NB4 (cell line): ENCODE data around the gene CNEP1R1.

Experiments
- DNase-seq: peaks from one replicate; pipeline ENCODE4 v3.0.0; 2010; ENCODE audit warnings: low read depth
- H3K4me3 ChIP-seq: one replicate; pipeline ENCODE4 v1.5.1; 2011; ENCODE audit warnings: mild to moderate bottlenecking, low read depth, low read length, moderate library complexity
- CTCF ChIP-seq: IDR thresholded peaks from one replicate; pipeline ENCODE4 v1.5.1; 2012; ENCODE audit warnings: low read depth, low read length
- MAX ChIP-seq: IDR thresholded peaks from 2 replicates; pipeline ENCODE4 v1.6.1; 2011; ENCODE audit warnings: low read depth, low read length
- MYC ChIP-seq: IDR thresholded peaks from 2 replicates; pipeline ENCODE4 v1.6.1; 2011; ENCODE audit warnings: low read depth, low read length
- POLR2A ChIP-seq: IDR thresholded peaks from 2 replicates; pipeline ENCODE4 v1.6.1; 2011; ENCODE audit warnings: mild to moderate bottlenecking; ENCODE audit not compliant: insufficient read length; ENCODE audit errors: extremely low read depth

CNEP1R1 gene

GRCh38 chr16:50024684-50025536 lies at the start of gene CNEP1R1:
Gene CNEP1R1, plus strand, starts transcription at chr16:50025225. Its CDS starts 91 bp downstream, at chr16:50025316.
- DNase-seq: peak; percentile 98
- TF ChIP-seq POLR2A (peak; percentile 33), MAX (no peak), CTCF (peak; percentile 99), MYC (peak; percentile 37; the same call in 1 of the 2 replicates)
- H3K4me3 ChIP-seq: peak within 1 kb of the TSS; percentile 94

GRCh38 chr16:49977427-49977826 lies 47.6 kb upstream of the CNEP1R1 start:
- DNase-seq: no peak
- TF ChIP-seq POLR2A (no peak), MYC (no peak), MAX (no peak), CTCF (no peak)
- no peak overlapping the region for H3K4me3 ChIP-seq

GRCh38 chr16:49978569-49979326 lies 46.3 kb upstream of the CNEP1R1 start:
- TF ChIP-seq MAX (no peak), MYC (no peak), POLR2A (no peak), CTCF (no peak)
- DNase-seq: no peak
- no peak overlapping the region for H3K4me3 ChIP-seq

GRCh38 chr16:49980166-49980565 lies 44.9 kb upstream of the CNEP1R1 start:
- H3K4me3 ChIP-seq: no peak overlapping the region
- no peak for TF ChIP-seq MAX
- no peak for TF ChIP-seq CTCF
- no peak for TF ChIP-seq MYC
- no peak for TF ChIP-seq POLR2A
- no peak for DNase-seq

- H3K4me3 ChIP-seq: no peak overlapping the region
- TF ChIP-seq POLR2A: no peak
- TF ChIP-seq MAX: no peak
- no peak for TF ChIP-seq CTCF
- no peak for TF ChIP-seq MYC
- no peak for DNase-seq
Observed at GRCh38 chr16:49986351-49987124, 38.5 kb upstream of the CNEP1R1 start.
